Body of pancreas (tissue), 4 donors: Measurements from ENCODE around the gene SPTSSB. TPM values are rescaled to one million over a fixed set of nuclear protein-coding genes. Genes with fewer than 3 reads are reported as not detected.

Experiments
- ATAC-seq: fragments of 150-250 bp; one replicate; pipeline ENCODE4 v1.9.1; 2016
- DNase-seq, 4 donors: peaks; one replicate each; pipeline ENCODE4 v3.0.0-alpha.2; 2019
- H3K27ac ChIP-seq, 4 donors: fragments of 200-600 bp; sonication (generic); 1 replicate in 3 of 4; 2 replicates in 1 of 4; pipeline versions ENCODE4 v1.5.1 to v1.6.1; 2016 to 2019; ENCODE audit warnings: mild to moderate bottlenecking in 1 of 4, mixed read lengths in 1 of 4, moderate library complexity in 1 of 4
- H3K27me3 ChIP-seq, 2 donors: fragments of 200-600 bp; sonication (generic); one replicate each; pipeline ENCODE4 v1.6.0; 2016; ENCODE audit warnings: mild to moderate bottlenecking in 1 of 2
- H3K36me3 ChIP-seq, 2 donors: fragments of 200-600 bp; sonication (generic); replicated peaks in 1 of 2; 2 replicates each; pipeline ENCODE4 v1.5.1; 2016; ENCODE audit warnings: low read depth in 2 of 2; ENCODE audit not compliant: insufficient read depth in 1 of 2
- H3K4me1 ChIP-seq: fragments of 200-600 bp; sonication (generic); one replicate; pipeline ENCODE4 v1.6.0; 2016
- H3K4me3 ChIP-seq, 2 donors: fragments of 200-600 bp; sonication (generic); 1 replicate in 1 of 2; 2 replicates in 1 of 2; pipeline ENCODE4 v1.5.1; 2016 to 2019
- H3K9me3 ChIP-seq, 3 donors: fragments of 200-600 bp; sonication (generic); 1 replicate in 2 of 3; 2 replicates in 1 of 3; pipeline ENCODE4 v1.5.1; 2016
- POLR2A ChIP-seq, 3 donors: fragments of 450-650 bp; IDR thresholded peaks; one replicate each; pipeline ENCODE4 v1.6.1; 2016; ENCODE audit warnings: antibody characterized with exemption in 3 of 3, mild to moderate bottlenecking in 2 of 3
- WGBS, 2 donors: methylation state at CpG; one replicate each; pipeline ENCODE4 v1.1.5; 2017; 5-methylcytosine and 5-hydroxymethylcytosine counted together
- intact Hi-C: fragments of 100-400 bp; cut with DNase I; formaldehyde crosslinking; loops from one replicate; pipeline ENCODE4 v1.15.1; 2023
- total RNA-seq, 2 donors: library from RNA; depleted of rRNA; stranded (reverse); fragments of >200 nt; gene quantifications; one replicate each; pipeline ENCODE4 v1.1.0, GENCODE V29; 2016
- TF ChIP-seq, protein P1 (sequence below), 7 experiments: fragments of 450-650 bp in 4 of 7; fragments of 200-600 bp in 3 of 7; sonication (generic) in 3 of 7; IDR thresholded peaks; one replicate each; pipeline ENCODE4 v1.5.1; 2016 to 2019; ENCODE audit warnings: antibody characterized with exemption in 7 of 7

SPTSSB gene
- total RNA-seq, 2 donors from 2014 or later: 3.4 TPM; not detected in 1

GRCh38 chr3:161325059-161325458 lies 46.3 kb downstream of the SPTSSB start:
- Histone ChIP-seq H3K4me1 (no peaks in the 10 kb centered on the region), H3K36me3 (no peaks in the 10 kb centered on the region), H3K9me3 (no peaks in the 10 kb centered on the region), H3K27ac (no peak overlapping the region), H3K4me3 (no peak overlapping the region), H3K27me3 (no peaks in the 10 kb centered on the region)
- WGBS, 2 donors: 100% methylated on average over 2 of the region's 2 CpGs
- intact Hi-C loops: no loop called here
- DNase-seq: no peak
- ATAC-seq: no peak
- TF ChIP-seq, protein P1, sequence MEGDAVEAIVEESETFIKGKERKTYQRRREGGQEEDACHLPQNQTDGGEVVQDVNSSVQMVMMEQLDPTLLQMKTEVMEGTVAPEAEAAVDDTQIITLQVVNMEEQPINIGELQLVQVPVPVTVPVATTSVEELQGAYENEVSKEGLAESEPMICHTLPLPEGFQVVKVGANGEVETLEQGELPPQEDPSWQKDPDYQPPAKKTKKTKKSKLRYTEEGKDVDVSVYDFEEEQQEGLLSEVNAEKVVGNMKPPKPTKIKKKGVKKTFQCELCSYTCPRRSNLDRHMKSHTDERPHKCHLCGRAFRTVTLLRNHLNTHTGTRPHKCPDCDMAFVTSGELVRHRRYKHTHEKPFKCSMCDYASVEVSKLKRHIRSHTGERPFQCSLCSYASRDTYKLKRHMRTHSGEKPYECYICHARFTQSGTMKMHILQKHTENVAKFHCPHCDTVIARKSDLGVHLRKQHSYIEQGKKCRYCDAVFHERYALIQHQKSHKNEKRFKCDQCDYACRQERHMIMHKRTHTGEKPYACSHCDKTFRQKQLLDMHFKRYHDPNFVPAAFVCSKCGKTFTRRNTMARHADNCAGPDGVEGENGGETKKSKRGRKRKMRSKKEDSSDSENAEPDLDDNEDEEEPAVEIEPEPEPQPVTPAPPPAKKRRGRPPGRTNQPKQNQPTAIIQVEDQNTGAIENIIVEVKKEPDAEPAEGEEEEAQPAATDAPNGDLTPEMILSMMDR (IDR thresholded peaks at IDR 0.05): no peak
- TF ChIP-seq POLR2A (IDR thresholded peaks at IDR 0.05): no peak

DNA sequence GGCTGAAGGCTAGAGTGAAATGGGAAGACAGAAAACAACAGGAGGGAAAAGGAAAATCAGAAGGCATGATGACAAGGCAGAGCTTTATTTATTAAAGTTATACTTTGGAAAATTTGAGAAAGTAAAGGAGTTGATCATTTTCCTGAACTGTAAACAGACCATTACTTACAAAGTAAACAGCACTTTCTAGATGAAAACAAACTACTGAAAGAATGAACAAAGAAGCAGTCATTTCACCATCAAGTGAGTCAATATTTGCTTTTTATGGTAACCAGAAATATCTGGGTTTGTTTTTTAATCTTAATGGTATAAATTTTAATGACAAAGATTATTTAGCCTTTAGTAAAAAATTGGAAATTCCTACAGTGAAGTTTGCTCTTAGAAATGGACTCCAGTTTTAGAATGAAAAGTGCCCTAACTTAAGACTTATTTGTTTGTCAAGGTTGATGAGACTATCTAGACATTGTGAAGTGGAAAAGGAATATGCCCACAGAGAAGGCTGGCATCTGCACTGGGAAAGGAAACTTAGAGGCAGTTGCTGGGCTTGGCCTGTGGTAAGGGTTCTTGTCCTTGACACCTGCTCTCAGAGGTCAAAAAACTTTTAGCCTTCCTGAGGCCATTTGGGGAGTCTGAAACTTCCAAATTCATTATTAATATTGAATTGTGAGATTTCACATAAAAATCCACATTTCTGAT lies 47.2 kb downstream of the SPTSSB start:
- Histone ChIP-seq H3K4me3 (no peak overlapping the region), H3K36me3 (no peaks in the 10 kb centered on the region), H3K27me3 (no peaks in the 10 kb centered on the region), H3K27ac (no peak overlapping the region), H3K4me1 (no peaks in the 10 kb centered on the region), H3K9me3 (no peaks in the 10 kb centered on the region)
- TF ChIP-seq, protein P1 (IDR thresholded peaks at IDR 0.05): no peak
- TF ChIP-seq POLR2A (IDR thresholded peaks at IDR 0.05): no peak
- intact Hi-C loops: no loop called here
- no peak for DNase-seq
- no peak for ATAC-seq

GRCh38 chr3:161322781-161323568 lies 48.3 kb downstream of the SPTSSB start:
- Histone ChIP-seq H3K27ac (no peak overlapping the region), H3K4me3 (no peak overlapping the region), H3K27me3 (no peaks in the 10 kb centered on the region), H3K9me3 (no peaks in the 10 kb centered on the region), H3K36me3 (no peaks in the 10 kb centered on the region), H3K4me1 (no peaks in the 10 kb centered on the region)
- TF ChIP-seq, protein P1 (IDR thresholded peaks at IDR 0.05): no peak
- no peak for TF ChIP-seq POLR2A (IDR thresholded peaks at IDR 0.05)
- ATAC-seq: no peak
- intact Hi-C loops: no loop called here
- WGBS, 2 donors: 51 to 57% methylated on average over 2 of the region's 2 CpGs
- no peak for DNase-seq

GRCh38 chr3:161320837-161321236 lies 50.5 kb downstream of the SPTSSB start:
- DNase-seq (no peak), ATAC-seq (no peak)
- no peak overlapping the region for H3K4me3 ChIP-seq
- H3K4me1 ChIP-seq: no peaks in the 10 kb centered on the region
- intact Hi-C loops: no loop called here
- H3K27ac ChIP-seq: no peak overlapping the region
- 93 to 97% methylated on average over 1 of the region's 1 CpG for WGBS, 2 donors
- H3K9me3 ChIP-seq: no peaks in the 10 kb centered on the region
- no peaks in the 10 kb centered on the region for H3K27me3 ChIP-seq
- no peak for TF ChIP-seq POLR2A (IDR thresholded peaks at IDR 0.05)
- TF ChIP-seq, protein P1 (IDR thresholded peaks at IDR 0.05): no peak
- no peaks in the 10 kb centered on the region for H3K36me3 ChIP-seq
